Keratinocyte (primary cell): ENCODE results near the gene LCK. TPM values are rescaled to one million over a fixed set of nuclear protein-coding genes. Genes with fewer than 3 reads are reported as not detected.

Source experiments
- DNase-seq: peaks from one replicate; pipeline ENCODE4 v3.0.0-alpha.2; 2011; ENCODE audit warnings: low read depth, missing footprints, low spot score
- FAIRE-seq: peaks from 2 replicates; lab custom pipeline; 2011; peaks lifted over from hg19 to GRCh38; lab: Jason Lieb, UNC
- H2AFZ ChIP-seq: 2 replicates; pipeline ENCODE4 v1.6.0; 2012; ENCODE audit warnings: low read length, control low read depth, inconsistent platforms; ENCODE audit not compliant: control insufficient read depth
- H3K27ac ChIP-seq: 2 replicates; pipeline ENCODE4 v1.5.1; 2011; ENCODE audit warnings: low read length; ENCODE audit not compliant: control insufficient read depth, insufficient read depth
- H3K27me3 ChIP-seq: 3 replicates; pipeline ENCODE4 v1.6.0; 2011; ENCODE audit warnings: low read length; ENCODE audit not compliant: control insufficient read depth, insufficient read depth; ENCODE audit errors: extremely low read depth
- H3K36me3 ChIP-seq, 2 experiments: 2 replicates in 1 of 2; 3 replicates in 1 of 2; pipeline ENCODE4 v1.5.1; 2011; ENCODE audit warnings: low read length in 2 of 2, mild to moderate bottlenecking in 1 of 2; ENCODE audit not compliant: control insufficient read depth in 2 of 2, insufficient read depth in 2 of 2; ENCODE audit errors: extremely low read depth in 1 of 2
- H3K4me1 ChIP-seq: 3 replicates; pipeline ENCODE4 v1.5.1; 2011; ENCODE audit warnings: low read length; ENCODE audit not compliant: control insufficient read depth, insufficient read depth; ENCODE audit errors: extremely low read depth
- H3K4me2 ChIP-seq: 3 replicates; pipeline ENCODE4 v1.6.0; 2011; ENCODE audit warnings: low read depth, low read length; ENCODE audit not compliant: control insufficient read depth, insufficient read depth; ENCODE audit errors: extremely low read depth
- H3K4me3 ChIP-seq, 3 experiments: fragments of 200-600 bp in 1 of 3; sonication (generic) in 1 of 3; 2 replicates in 2 of 3; 3 replicates in 1 of 3; pipeline ENCODE4 v1.5.1; 2011 to 2016; ENCODE audit warnings: low read length in 3 of 3, mild to moderate bottlenecking in 3 of 3, control low read depth in 2 of 3, inconsistent platforms in 1 of 3, low read depth in 1 of 3, mixed read lengths in 1 of 3, mixed run types in 1 of 3, moderate library complexity in 1 of 3; ENCODE audit not compliant: control insufficient read depth in 2 of 3, insufficient read depth in 2 of 3; ENCODE audit errors: extremely low read depth in 1 of 3
- H3K79me2 ChIP-seq: 2 replicates; pipeline ENCODE4 v1.6.0; 2012; ENCODE audit warnings: low read length; ENCODE audit not compliant: control insufficient read depth, insufficient read depth
- H3K9ac ChIP-seq: 3 replicates; pipeline ENCODE4 v1.6.0; 2011; ENCODE audit warnings: low read length; ENCODE audit not compliant: control insufficient read depth, insufficient read depth; ENCODE audit errors: extremely low read depth
- H3K9me1 ChIP-seq: 3 replicates; pipeline ENCODE4 v1.6.0; 2011; ENCODE audit warnings: low read length; ENCODE audit not compliant: control insufficient read depth, insufficient read depth; ENCODE audit errors: extremely low read depth
- H3K9me3 ChIP-seq: 2 replicates; pipeline ENCODE4 v1.5.1; 2012; ENCODE audit warnings: low read depth, low read length; ENCODE audit not compliant: control insufficient read depth
- H4K20me1 ChIP-seq: 3 replicates; pipeline ENCODE4 v1.6.0; 2011; ENCODE audit warnings: low read length; ENCODE audit not compliant: control insufficient read depth, insufficient read depth; ENCODE audit errors: extremely low read depth
- EZH2 ChIP-seq: IDR thresholded peaks from one replicate; pipeline ENCODE4 v1.6.1; 2012; ENCODE audit warnings: inconsistent platforms, mild to moderate bottlenecking, low read length, moderate library complexity
- dilution Hi-C: fragments of 300-500 bp; cut with MboI; formaldehyde crosslinking; loops from one replicate; pipeline ENCODE4 v1.7.0; 2020; ENCODE audit warnings: low sequenced_read_pairs; ENCODE audit not compliant: extremely low pct_ligation_motif_present
- polyA plus RNA-seq, 5 experiments: library from polyadenylated mRNA; depleted of rRNA in 3 of 5; stranded (reverse) in 3 of 5; stranded (forward) in 1 of 5; unstranded in 1 of 5; fragments of >200 nt; gene quantifications; 1 replicate in 1 of 5; 2 replicates in 3 of 5; 3 replicates in 1 of 5; pipeline versions ENCODE4 v1.2.1 to v1.2.3, GENCODE V29; 2011 to 2012; ENCODE audit warnings: missing spikeins in 2 of 5, low read depth in 1 of 5, low replicate concordance in 1 of 5
- TF ChIP-seq, protein P1 (sequence below), 3 experiments: IDR thresholded peaks in 1 of 3; conservative IDR thresholded peaks in 1 of 3; optimal IDR thresholded peaks in 1 of 3; 2 replicates in 2 of 3; 3 replicates in 1 of 3; pipeline versions ENCODE3 to v1.5.1; 2011; ENCODE audit warnings: low read length in 3 of 3, mild to moderate bottlenecking in 3 of 3, moderate library complexity in 2 of 3, control low read depth in 1 of 3, inconsistent platforms in 1 of 3; ENCODE audit not compliant: insufficient read depth in 2 of 3; ENCODE audit errors: extremely low read depth in 1 of 3

LCK gene
- polyA plus RNA-seq, 1 donor (not counting 4 experiments of a cell fraction or from before 2014, with no cell fraction given) = 0.16 TPM

DNA sequence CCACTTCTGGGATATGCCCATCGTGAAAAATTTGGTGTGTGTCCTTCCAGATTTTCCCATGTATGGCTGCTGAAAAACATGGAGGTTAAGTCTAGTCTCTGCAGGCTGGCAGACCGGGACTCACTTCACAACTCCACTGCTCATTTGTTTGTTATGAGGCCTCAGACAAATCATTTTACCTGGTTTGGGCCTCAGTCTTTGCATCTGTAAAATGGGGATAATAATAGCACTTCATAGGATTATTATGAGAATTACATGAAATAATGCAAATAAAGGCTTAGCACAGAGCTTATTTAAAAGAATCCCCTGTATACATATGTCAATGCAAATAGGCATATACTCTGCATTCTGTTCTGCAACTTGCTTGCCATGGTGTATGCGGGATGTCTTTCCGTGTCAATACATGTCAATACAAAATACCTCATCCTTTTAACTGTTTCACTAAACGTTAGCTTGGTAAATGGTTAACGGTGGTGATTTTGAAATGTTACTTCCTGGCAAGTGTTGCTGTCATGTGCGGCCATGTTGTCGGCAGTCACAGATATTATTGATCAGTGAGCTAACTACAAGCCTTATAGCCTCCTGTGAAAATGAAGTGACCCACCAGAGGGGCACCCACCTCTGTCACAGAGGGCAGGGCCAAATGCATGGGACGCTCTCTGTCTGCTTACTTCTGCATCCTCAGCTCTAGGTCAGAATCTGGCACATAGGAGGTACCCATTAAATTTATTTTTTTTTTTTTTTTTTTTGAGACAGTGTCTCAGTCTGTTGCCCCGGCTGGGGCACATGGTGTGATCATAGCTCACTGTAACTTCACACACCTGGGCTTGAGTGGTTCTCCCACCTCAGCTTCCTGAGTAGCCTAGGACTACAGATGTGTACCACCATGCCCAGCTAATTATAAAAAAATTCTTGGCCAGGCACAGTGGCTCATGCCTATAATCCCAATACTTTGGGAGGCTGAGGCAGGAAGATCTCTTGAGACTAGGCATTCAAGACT, 4.3 kb downstream of the LCK start:
- Histone ChIP-seq H3K4me3 (no peak overlapping the region), H3K27me3 (no peaks in the 10 kb centered on the region), H3K9me1 (no peaks in the 10 kb centered on the region), H3K27ac (no peak overlapping the region), H3K4me1 (peaks cover 1% of the 10 kb centered on the region), H3K9ac (no peak overlapping the region), H3K4me2 (no peak overlapping the region), H2AFZ (no peak overlapping the region), H3K36me3 (no peaks in the 10 kb centered on the region), H4K20me1 (no peaks in the 10 kb centered on the region), H3K9me3 (no peaks in the 10 kb centered on the region), H3K79me2 (no peaks in the 10 kb centered on the region)
- dilution Hi-C loops = no loop called here
- no peak for FAIRE-seq
- TF ChIP-seq EZH2 = no peak
- TF ChIP-seq, protein P1, sequence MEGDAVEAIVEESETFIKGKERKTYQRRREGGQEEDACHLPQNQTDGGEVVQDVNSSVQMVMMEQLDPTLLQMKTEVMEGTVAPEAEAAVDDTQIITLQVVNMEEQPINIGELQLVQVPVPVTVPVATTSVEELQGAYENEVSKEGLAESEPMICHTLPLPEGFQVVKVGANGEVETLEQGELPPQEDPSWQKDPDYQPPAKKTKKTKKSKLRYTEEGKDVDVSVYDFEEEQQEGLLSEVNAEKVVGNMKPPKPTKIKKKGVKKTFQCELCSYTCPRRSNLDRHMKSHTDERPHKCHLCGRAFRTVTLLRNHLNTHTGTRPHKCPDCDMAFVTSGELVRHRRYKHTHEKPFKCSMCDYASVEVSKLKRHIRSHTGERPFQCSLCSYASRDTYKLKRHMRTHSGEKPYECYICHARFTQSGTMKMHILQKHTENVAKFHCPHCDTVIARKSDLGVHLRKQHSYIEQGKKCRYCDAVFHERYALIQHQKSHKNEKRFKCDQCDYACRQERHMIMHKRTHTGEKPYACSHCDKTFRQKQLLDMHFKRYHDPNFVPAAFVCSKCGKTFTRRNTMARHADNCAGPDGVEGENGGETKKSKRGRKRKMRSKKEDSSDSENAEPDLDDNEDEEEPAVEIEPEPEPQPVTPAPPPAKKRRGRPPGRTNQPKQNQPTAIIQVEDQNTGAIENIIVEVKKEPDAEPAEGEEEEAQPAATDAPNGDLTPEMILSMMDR (optimal IDR thresholded peaks at IDR 0.05 in 1 of 3, IDR thresholded peaks at IDR 0.05 in 1 of 3, conservative IDR thresholded peaks at IDR 0.05 in 1 of 3; ENCODE audit: extremely low read depth in 1 of 3, insufficient read depth in 2 of 3, low read length in 3 of 3) = no peak
- no peak for DNase-seq

DNA sequence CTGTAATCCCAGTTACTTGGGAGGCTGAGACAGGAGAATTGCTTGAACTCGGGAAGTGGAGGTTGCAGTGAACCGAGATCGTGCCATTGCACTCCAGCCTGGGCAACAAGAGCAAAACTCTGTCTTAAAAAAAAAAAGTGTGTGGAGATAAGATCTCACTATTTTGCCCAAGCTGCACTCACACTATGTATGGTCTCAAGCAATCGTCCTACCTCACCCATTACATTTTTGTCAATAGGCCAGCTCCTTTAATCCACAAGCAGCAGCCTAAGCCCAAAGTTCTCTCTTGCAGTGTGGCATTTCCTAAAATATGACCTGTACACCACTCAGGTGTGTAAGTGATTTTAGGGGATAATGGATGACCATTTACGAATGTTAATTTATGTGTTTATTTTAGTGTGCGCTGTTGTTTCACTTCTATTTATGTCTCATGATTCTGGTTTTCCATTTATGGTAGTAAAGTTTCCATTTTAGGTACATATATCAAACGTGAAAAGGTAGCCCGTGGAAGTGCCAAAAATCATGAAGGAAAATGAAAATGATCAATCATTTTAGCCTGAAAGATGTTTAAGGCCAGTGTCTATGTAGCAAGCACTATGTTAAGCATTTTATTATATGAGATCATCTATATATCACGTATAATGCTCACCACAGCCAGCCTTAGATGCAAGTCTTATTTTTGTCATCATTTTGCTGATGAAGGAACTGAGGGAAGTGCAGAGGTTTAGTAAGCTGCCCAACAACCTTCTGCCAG, 5.6 kb downstream of the LCK start:
- H3K9me3 ChIP-seq = no peaks in the 10 kb centered on the region
- no peak overlapping the region for H3K4me2 ChIP-seq
- no peaks in the 10 kb centered on the region for H3K79me2 ChIP-seq
- H3K4me1 ChIP-seq = no peaks in the 10 kb centered on the region
- TF ChIP-seq EZH2 = no peak
- TF ChIP-seq, protein P1 (optimal IDR thresholded peaks at IDR 0.05 in 1 of 3, IDR thresholded peaks at IDR 0.05 in 1 of 3, conservative IDR thresholded peaks at IDR 0.05 in 1 of 3; ENCODE audit: extremely low read depth in 1 of 3, insufficient read depth in 2 of 3, low read length in 3 of 3) = no peak
- no peak overlapping the region for H3K27ac ChIP-seq
- dilution Hi-C loops = no loop called here
- H4K20me1 ChIP-seq = no peaks in the 10 kb centered on the region
- DNase-seq (no peak), FAIRE-seq (no peak)
- no peaks in the 10 kb centered on the region for H3K27me3 ChIP-seq
- no peak overlapping the region for H2AFZ ChIP-seq
- no peak overlapping the region for H3K4me3 ChIP-seq
- H3K9ac ChIP-seq = no peak overlapping the region
- no peaks in the 10 kb centered on the region for H3K36me3 ChIP-seq
- H3K9me1 ChIP-seq = no peaks in the 10 kb centered on the region
